Neural cell (in vitro differentiated cells): ENCODE results near the gene ARF4. TPM values are rescaled to one million over a fixed set of nuclear protein-coding genes. Genes with fewer than 3 reads are reported as not detected.

Experiments
- H2AFZ ChIP-seq: fragments of 200-600, 300-800 bp; sonication (generic), shearing (Covaris generic); 2 replicates; pipeline ENCODE4 v1.6.0; 2014; ENCODE audit warnings: low read depth, mild to moderate bottlenecking, antibody characterized with exemption, low read length, moderate library complexity
- H3F3A ChIP-seq: fragments of 200-600 bp; shearing (Covaris generic); 2 replicates; pipeline ENCODE4 v1.6.1; 2016; ENCODE audit warnings: mild to moderate bottlenecking, moderate library complexity, mixed read lengths, antibody characterized with exemption, low read length; ENCODE audit not compliant: insufficient read depth, poor library complexity, severe bottlenecking
- H3K27ac ChIP-seq: fragments of 200-600, 300-800 bp; sonication (generic), shearing (Covaris generic); 2 replicates; pipeline ENCODE4 v1.5.1; 2014; ENCODE audit warnings: mild to moderate bottlenecking, low read length, moderate library complexity
- H3K27me3 ChIP-seq: fragments of 300-800, 200-600 bp; sonication (generic), shearing (Covaris generic); 2 replicates; pipeline ENCODE4 v1.6.0; 2014; ENCODE audit warnings: mild to moderate bottlenecking, low read depth, low read length, moderate library complexity; ENCODE audit not compliant: insufficient read depth
- H3K36me3 ChIP-seq: fragments of 300-800, 200-600 bp; sonication (generic), shearing (Covaris generic); 2 replicates; pipeline ENCODE4 v1.5.1; 2014; ENCODE audit warnings: mild to moderate bottlenecking, antibody characterized with exemption, low read length, moderate library complexity; ENCODE audit not compliant: insufficient read depth
- H3K4me2 ChIP-seq: fragments of 300-800, 200-600 bp; sonication (generic), shearing (Covaris generic); 2 replicates; pipeline ENCODE4 v1.6.0; 2014; ENCODE audit warnings: mild to moderate bottlenecking, low read length
- H3K4me3 ChIP-seq: fragments of 300-800, 200-600 bp; sonication (generic), shearing (Covaris generic); 2 replicates; pipeline ENCODE4 v1.5.1; 2014; ENCODE audit warnings: mild to moderate bottlenecking, low read length, moderate library complexity
- H3K79me2 ChIP-seq: fragments of 200-600 bp; shearing (Covaris generic); replicated peaks from 2 replicates; pipeline ENCODE4 v1.6.0; 2014; ENCODE audit warnings: mild to moderate bottlenecking, low read length, moderate library complexity; ENCODE audit not compliant: insufficient read depth
- H3K9ac ChIP-seq: fragments of 300-800, 200-600 bp; sonication (generic), shearing (Covaris generic); 2 replicates; pipeline ENCODE4 v1.6.1; 2016; ENCODE audit warnings: mild to moderate bottlenecking, low read length, mixed read lengths
- H3K9me2 ChIP-seq: fragments of 200-600 bp; shearing (Covaris generic); 2 replicates; pipeline ENCODE4 v1.6.1; 2016; ENCODE audit warnings: mild to moderate bottlenecking, low read length, mixed read lengths; ENCODE audit not compliant: insufficient read depth
- H3K9me3 ChIP-seq: fragments of 200-600, 300-800 bp; sonication (generic), shearing (Covaris generic); 2 replicates; pipeline ENCODE4 v1.6.1; 2016; ENCODE audit warnings: mild to moderate bottlenecking, mixed run types, low read length, moderate library complexity, mixed read lengths
- H4K20me1 ChIP-seq: fragments of 200-600 bp; shearing (Covaris generic); 2 replicates; pipeline ENCODE4 v1.6.1; 2016; ENCODE audit warnings: mild to moderate bottlenecking, mixed run types; ENCODE audit not compliant: insufficient read depth
- CTCF ChIP-seq: fragments of 450-650 bp; IDR thresholded peaks from 2 replicates; pipeline ENCODE4 v1.5.1; 2014; ENCODE audit warnings: antibody characterized with exemption, mild to moderate bottlenecking, moderate library complexity; ENCODE audit not compliant: poor library complexity, severe bottlenecking
- EP300 ChIP-seq: fragments of 450-650 bp; conservative IDR thresholded peaks from 2 replicates; pipeline ENCODE4 v1.6.1; 2014; ENCODE audit warnings: antibody characterized with exemption, mild to moderate bottlenecking, moderate library complexity; ENCODE audit not compliant: poor library complexity, severe bottlenecking
- EZH2 ChIP-seq: fragments of 200-600, 300-800 bp; shearing (Covaris generic), sonication (generic); IDR thresholded peaks from 2 replicates; pipeline ENCODE4 v1.6.1; 2014; ENCODE audit warnings: antibody characterized with exemption, low read length, borderline replicate concordance, mild to moderate bottlenecking; ENCODE audit not compliant: insufficient read depth, poor library complexity, severe bottlenecking
- MXI1 ChIP-seq: fragments of 450-650 bp; conservative IDR thresholded peaks from 2 replicates; pipeline ENCODE4 v1.6.1; 2014; ENCODE audit warnings: antibody characterized with exemption, mild to moderate bottlenecking; ENCODE audit not compliant: poor library complexity, severe bottlenecking
- POLR2AphosphoS5 ChIP-seq: IDR thresholded peaks from 2 replicates; pipeline ENCODE4 v1.6.1; 2012
- RAD21 ChIP-seq: fragments of 450-650 bp; conservative IDR thresholded peaks from 2 replicates; pipeline ENCODE4 v1.6.1; 2014; ENCODE audit warnings: antibody characterized with exemption, mild to moderate bottlenecking, moderate library complexity
- SMC3 ChIP-seq: fragments of 450-650 bp; conservative IDR thresholded peaks from 2 replicates; pipeline ENCODE4 v1.6.1; 2014; ENCODE audit warnings: antibody characterized with exemption, mild to moderate bottlenecking, moderate library complexity; ENCODE audit not compliant: poor library complexity
- TAF1 ChIP-seq: IDR thresholded peaks from 2 replicates; pipeline ENCODE4 v1.6.1; 2012; ENCODE audit warnings: low read depth
- polyA plus RNA-seq: library from polyadenylated mRNA; depleted of rRNA; stranded (reverse); fragments of >200 nt; gene quantifications from 2 replicates; pipeline ENCODE4 v1.2.3, GENCODE V29; 2014
- TF ChIP-seq, protein P1 (sequence below): IDR thresholded peaks from 2 replicates; pipeline ENCODE4 v1.6.1; 2012; ENCODE audit warnings: borderline replicate concordance

Gene ARF4
- polyA plus RNA-seq, 1 donor from 2014 or later, result 284 TPM

GRCh38 chr3:57544181-57545125, 52.7 kb downstream of the ARF4 start, which contains the start of gene DNAH12:
DNAH12 (minus strand) TSS chr3:57544344; CDS start chr3:57542870, 1,474 bp downstream.
- no peaks in the 10 kb centered on the region for H3K36me3 ChIP-seq
- H3K4me3 ChIP-seq, result peak within 1 kb of the TSS; percentile 66
- H3F3A ChIP-seq, result no peaks in the 10 kb centered on the region
- peak within 1 kb of the TSS; percentile 76 for H3K4me2 ChIP-seq
- H3K9me2 ChIP-seq, result no peaks in the 10 kb centered on the region
- peak; percentile 44 for TF ChIP-seq POLR2AphosphoS5
- TF ChIP-seq, protein P1, sequence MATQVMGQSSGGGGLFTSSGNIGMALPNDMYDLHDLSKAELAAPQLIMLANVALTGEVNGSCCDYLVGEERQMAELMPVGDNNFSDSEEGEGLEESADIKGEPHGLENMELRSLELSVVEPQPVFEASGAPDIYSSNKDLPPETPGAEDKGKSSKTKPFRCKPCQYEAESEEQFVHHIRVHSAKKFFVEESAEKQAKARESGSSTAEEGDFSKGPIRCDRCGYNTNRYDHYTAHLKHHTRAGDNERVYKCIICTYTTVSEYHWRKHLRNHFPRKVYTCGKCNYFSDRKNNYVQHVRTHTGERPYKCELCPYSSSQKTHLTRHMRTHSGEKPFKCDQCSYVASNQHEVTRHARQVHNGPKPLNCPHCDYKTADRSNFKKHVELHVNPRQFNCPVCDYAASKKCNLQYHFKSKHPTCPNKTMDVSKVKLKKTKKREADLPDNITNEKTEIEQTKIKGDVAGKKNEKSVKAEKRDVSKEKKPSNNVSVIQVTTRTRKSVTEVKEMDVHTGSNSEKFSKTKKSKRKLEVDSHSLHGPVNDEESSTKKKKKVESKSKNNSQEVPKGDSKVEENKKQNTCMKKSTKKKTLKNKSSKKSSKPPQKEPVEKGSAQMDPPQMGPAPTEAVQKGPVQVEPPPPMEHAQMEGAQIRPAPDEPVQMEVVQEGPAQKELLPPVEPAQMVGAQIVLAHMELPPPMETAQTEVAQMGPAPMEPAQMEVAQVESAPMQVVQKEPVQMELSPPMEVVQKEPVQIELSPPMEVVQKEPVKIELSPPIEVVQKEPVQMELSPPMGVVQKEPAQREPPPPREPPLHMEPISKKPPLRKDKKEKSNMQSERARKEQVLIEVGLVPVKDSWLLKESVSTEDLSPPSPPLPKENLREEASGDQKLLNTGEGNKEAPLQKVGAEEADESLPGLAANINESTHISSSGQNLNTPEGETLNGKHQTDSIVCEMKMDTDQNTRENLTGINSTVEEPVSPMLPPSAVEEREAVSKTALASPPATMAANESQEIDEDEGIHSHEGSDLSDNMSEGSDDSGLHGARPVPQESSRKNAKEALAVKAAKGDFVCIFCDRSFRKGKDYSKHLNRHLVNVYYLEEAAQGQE, result no peak
- peak; percentile 49 for TF ChIP-seq SMC3
- TF ChIP-seq EZH2, result no peak
- TF ChIP-seq TAF1, result no peak
- peak; percentile 55 for TF ChIP-seq MXI1
- TF ChIP-seq EP300, result peak; percentile 76
- TF ChIP-seq RAD21, result peak; percentile 37
- TF ChIP-seq CTCF, result peak; percentile 36
- no peaks in the 10 kb centered on the region for H3K79me2 ChIP-seq
- H3K27ac ChIP-seq, result peak within 1 kb of the TSS; percentile 71
- peak within 1 kb of the TSS; percentile 59 for H3K9ac ChIP-seq
- no peaks in the 10 kb centered on the region for H4K20me1 ChIP-seq
- peak within 1 kb of the TSS; percentile 24 for H2AFZ ChIP-seq
- H3K27me3 ChIP-seq, result no peaks in the 10 kb centered on the region
- H3K9me3 ChIP-seq, result no peaks in the 10 kb centered on the region

DNA sequence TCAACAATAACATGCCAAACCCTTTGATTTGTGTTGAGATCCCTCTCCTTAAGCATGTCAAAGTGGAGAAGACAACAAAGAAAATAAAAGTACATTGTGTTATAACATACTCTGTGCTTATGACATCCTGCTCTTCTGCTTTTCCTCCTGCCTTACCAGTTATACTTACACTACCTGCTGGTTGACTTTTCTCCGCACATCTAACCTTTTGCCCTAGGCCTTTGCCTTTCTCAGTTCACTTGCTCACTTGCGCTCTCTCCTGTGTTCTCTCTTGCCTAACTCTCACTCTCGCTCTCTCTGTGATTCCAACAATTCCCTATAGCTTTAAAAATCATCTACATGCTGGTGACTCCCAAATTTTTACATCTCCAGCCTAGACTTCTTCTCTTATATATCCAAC, 58.7 kb downstream of the ARF4 start:
- Histone ChIP-seq H4K20me1 (no peaks in the 10 kb centered on the region), H2AFZ (no peak overlapping the region), H3K79me2 (no peaks in the 10 kb centered on the region), H3K36me3 (no peaks in the 10 kb centered on the region), H3K4me3 (no peak overlapping the region), H3K27ac (no peak overlapping the region), H3K9me3 (no peaks in the 10 kb centered on the region), H3K9me2 (no peaks in the 10 kb centered on the region), H3F3A (no peaks in the 10 kb centered on the region), H3K27me3 (no peaks in the 10 kb centered on the region), H3K4me2 (no peak overlapping the region), H3K9ac (no peak overlapping the region)
- TF ChIP-seq CTCF (no peak), RAD21 (no peak), EP300 (no peak), EZH2 (no peak), MXI1 (no peak), SMC3 (no peak), POLR2AphosphoS5 (no peak), TAF1 (no peak)
- TF ChIP-seq, protein P1, result no peak
